Activated T-cell treated with anti-CD3 and anti-CD28 coated beads, Interleukin-2, amount 50 U/mL, for 4 hours (primary cell): ENCODE results near the gene GADD45B. TPM values are rescaled to one million over a fixed set of nuclear protein-coding genes. Genes with fewer than 3 reads are reported as not detected.
"Not testable (repeated sequence)": the region's sequence is repeated elsewhere in the genome, so short reads cannot be mapped to it uniquely, and the experiment has no call there.

ENCODE experiments used
- ATAC-seq, 2 donors: fragments of 200-7000 bp; cut with Tn5 transposase; one replicate each; pipeline ENCODE4 v1.10.0; 2021
- DNase-seq: peaks from one replicate; pipeline ENCODE4 v3.0.0-alpha.2; 2020
- H3K27me3 Mint-ChIP-seq: one replicate; pipeline ENCODE4 v1.8.0; 2021; ENCODE audit warnings: low read depth, mixed read lengths
- H3K36me3 Mint-ChIP-seq: one replicate; pipeline ENCODE4 v1.8.0; 2022; ENCODE audit warnings: mixed read lengths; ENCODE audit not compliant: insufficient read depth
- H3K4me1 Mint-ChIP-seq: one replicate; pipeline ENCODE4 v1.8.0; 2021; ENCODE audit warnings: low read depth, mixed read lengths
- H3K4me3 Mint-ChIP-seq: one replicate; pipeline ENCODE4 v1.8.0; 2021; ENCODE audit warnings: mild to moderate bottlenecking, moderate library complexity, mixed read lengths
- H3K9me3 Mint-ChIP-seq: one replicate; pipeline ENCODE4 v1.8.0; 2021; ENCODE audit warnings: mixed read lengths
- total RNA-seq, 3 donors: library from RNA; stranded (reverse); gene quantifications; one replicate each; pipeline ENCODE4 v1.2.1, GENCODE V29; 2021

The GADD45B gene
- total RNA-seq, 3 donors from 2014 or later, result 67.4 to 75.5 (median 72.8) TPM

GRCh38 chr19:2518856-2519255 is 42.9 kb downstream of the GADD45B start:
- H3K9me3 Mint-ChIP-seq, ATAC-seq, H3K27me3 Mint-ChIP-seq, H3K4me3 Mint-ChIP-seq, H3K4me1 Mint-ChIP-seq, DNase-seq, H3K36me3 Mint-ChIP-seq: not testable (repeated sequence)

GRCh38 chr19:2519482-2519881 is 43.6 kb downstream of the GADD45B start:
- peaks cover 5% of the 10 kb centered on the region for H3K4me1 Mint-ChIP-seq
- H3K9me3 Mint-ChIP-seq, result no peaks in the 10 kb centered on the region
- no peaks in the 10 kb centered on the region for H3K27me3 Mint-ChIP-seq
- ATAC-seq, result no peak
- DNase-seq, result no peak
- H3K36me3 Mint-ChIP-seq, result no peaks in the 10 kb centered on the region
- H3K4me3 Mint-ChIP-seq, result no peak overlapping the region

DNA sequence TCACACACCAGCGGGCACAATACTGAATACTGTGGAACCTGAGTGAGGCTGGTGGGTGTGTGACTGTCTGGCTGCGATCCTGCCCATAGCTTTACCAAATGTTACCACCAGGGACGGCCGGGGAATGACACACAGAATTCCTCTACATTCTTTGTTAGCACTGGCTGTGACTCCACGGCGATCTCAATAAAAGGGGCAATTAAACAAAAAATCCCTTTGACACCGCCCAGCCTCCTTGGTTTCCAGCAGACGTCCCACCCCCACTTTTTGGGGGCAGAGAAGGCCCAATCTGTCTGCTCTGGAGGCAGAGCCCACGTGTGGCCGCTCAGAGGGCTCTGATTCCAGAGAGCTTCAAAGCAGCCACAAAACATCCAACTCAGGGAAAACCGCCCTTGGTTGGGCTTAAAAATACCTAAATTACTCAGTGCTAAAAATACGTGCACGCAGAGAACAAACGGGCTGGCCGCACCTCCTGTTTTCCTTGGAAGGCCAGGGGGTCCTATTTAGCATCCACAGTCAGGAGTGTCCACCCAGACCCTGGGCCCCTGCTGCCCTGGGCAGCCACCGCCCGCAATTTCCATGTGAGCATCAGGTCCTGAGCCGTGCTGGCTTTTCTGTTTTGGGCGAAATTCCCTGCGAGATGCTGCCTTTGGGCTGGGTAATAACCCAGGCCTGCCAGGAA is 47.8 kb downstream of the GADD45B start:
- no peaks in the 10 kb centered on the region for H3K9me3 Mint-ChIP-seq
- no peaks in the 10 kb centered on the region for H3K36me3 Mint-ChIP-seq
- H3K4me1 Mint-ChIP-seq, result no peaks in the 10 kb centered on the region
- no peaks in the 10 kb centered on the region for H3K27me3 Mint-ChIP-seq
- ATAC-seq (no peak), DNase-seq (no peak)
- no peak overlapping the region for H3K4me3 Mint-ChIP-seq

DNA sequence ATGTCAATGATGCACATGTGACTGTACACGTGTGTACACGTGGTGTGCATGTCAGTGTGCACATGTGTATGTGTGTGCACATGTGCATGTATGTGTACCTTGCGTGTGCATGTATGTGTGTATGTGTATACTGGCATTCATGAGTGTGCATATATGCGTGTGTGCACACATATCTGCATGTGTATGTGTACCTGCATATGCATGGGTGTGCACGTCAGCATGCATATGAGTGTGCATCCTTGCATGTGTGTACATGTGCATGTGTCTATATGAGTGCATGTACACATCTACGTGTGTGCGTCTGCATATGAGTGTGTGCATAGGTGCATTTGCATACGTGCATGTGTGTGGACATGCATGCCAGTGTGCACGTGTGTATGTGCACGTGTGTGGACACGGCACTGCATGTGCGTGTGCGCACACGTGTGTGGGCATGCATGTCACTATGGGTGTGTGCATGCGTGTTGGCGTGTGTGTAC is 48.5 kb downstream of the GADD45B start:
- DNase-seq, result no peak
- Mint-ChIP-seq H3K27me3 (no peaks in the 10 kb centered on the region), H3K36me3 (no peaks in the 10 kb centered on the region), H3K9me3 (no peaks in the 10 kb centered on the region), H3K4me1 (no peaks in the 10 kb centered on the region), H3K4me3 (no peak overlapping the region)
- no peak for ATAC-seq

DNA sequence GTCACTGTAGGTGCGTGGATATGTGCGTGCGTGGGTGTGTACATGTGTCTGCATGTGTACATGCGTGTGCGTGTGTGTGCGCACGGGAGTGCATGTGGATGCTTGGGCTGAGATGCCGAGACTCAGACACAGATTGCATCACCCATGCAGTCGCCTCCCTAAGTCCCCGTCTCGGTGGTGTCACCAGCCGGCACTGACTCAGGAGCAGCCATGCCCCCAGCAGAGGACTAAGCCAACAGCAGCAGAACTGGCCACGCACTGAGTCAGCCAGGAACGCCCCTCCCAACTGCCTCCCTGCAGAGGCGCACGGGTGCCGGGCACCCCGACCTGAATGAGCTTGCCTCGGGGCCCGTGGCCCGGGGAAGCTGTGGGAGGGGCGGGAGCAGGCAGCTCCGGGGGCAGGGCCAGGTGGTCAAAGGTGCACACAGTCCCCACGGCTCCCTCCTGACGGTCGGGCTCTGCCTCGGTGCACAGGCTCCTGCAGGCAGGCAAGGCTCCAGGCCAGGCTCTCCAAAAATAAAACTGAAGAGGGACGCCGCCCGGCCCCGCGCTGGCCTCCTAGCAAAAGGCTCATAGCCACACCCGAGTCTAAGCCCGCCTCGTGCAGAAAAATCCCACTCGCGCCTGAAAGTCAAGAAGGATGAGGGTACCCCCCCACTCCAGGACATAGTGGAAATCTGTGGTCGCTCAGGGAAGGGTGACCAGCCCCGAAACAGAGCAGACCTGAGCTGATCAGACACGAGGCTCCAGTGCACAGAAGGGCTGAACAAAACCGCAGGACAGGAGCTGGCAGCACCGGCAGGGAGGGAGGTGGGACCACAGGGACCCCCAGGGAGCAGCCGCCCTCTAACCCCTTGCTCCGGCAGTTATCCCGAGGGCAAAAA is 49.2 kb downstream of the GADD45B start:
- Mint-ChIP-seq H3K36me3 (no peaks in the 10 kb centered on the region), H3K4me3 (no peak overlapping the region), H3K9me3 (no peaks in the 10 kb centered on the region), H3K4me1 (no peaks in the 10 kb centered on the region), H3K27me3 (no peaks in the 10 kb centered on the region)
- no peak for DNase-seq
- ATAC-seq, result no peak

GRCh38 chr19:2527171-2527570 is 51.2 kb downstream of the GADD45B start:
- ATAC-seq (no peak), DNase-seq (no peak)
- peaks cover under 1% of the 10 kb centered on the region for H3K4me1 Mint-ChIP-seq
- H3K4me3 Mint-ChIP-seq, result no peak overlapping the region
- no peaks in the 10 kb centered on the region for H3K36me3 Mint-ChIP-seq
- H3K9me3 Mint-ChIP-seq, result no peaks in the 10 kb centered on the region
- no peaks in the 10 kb centered on the region for H3K27me3 Mint-ChIP-seq

- no peak for DNase-seq
- Mint-ChIP-seq H3K4me1 (peaks cover 3% of the 10 kb centered on the region), H3K36me3 (no peaks in the 10 kb centered on the region), H3K4me3 (no peak overlapping the region), H3K9me3 (no peaks in the 10 kb centered on the region), H3K27me3 (no peaks in the 10 kb centered on the region)
- ATAC-seq, result no peak
Observed at GRCh38 chr19:2527686-2528085, 51.8 kb downstream of the GADD45B start.

Other genes starting within 250 kb of the GADD45B start
- 10 to 100 TPM; 69.0 to 92.2 (median 71.4) TPM for gene PLEKHJ1, start 239.8 kb upstream of the GADD45B start, total RNA-seq
- gene SF3A2, start 239.3 kb upstream of the GADD45B start, total RNA-seq, result 100 to 1,000 TPM; 174 to 195 (median 179) TPM
- gene AMH, start 226.8 kb upstream of the GADD45B start, total RNA-seq, result 1 to 10 TPM; 3.9 to 9.4 (median 5.8) TPM
- gene JSRP1, start 219.7 kb upstream of the GADD45B start, total RNA-seq, result under 1 TPM; 0.63 to 0.95 (median 0.89) TPM
- under 1 TPM in 1 of 3 donors, not detected in 2; 0.11 TPM for gene PEAK3, start 194.0 kb upstream of the GADD45B start, total RNA-seq
- gene LINGO3, start 168.0 kb upstream of the GADD45B start, total RNA-seq, result not detected
- 100 to 1,000 TPM; 275 to 313 (median 307) TPM for gene LSM7, start 147.5 kb upstream of the GADD45B start, total RNA-seq
- gene SPPL2B, start 147.4 kb upstream of the GADD45B start, total RNA-seq, result 10 to 100 TPM; 42.1 to 45.3 (median 42.2) TPM
- not detected for gene TMPRSS9, start 115.9 kb upstream of the GADD45B start, total RNA-seq
- 100 to 1,000 TPM; 273 to 326 (median 286) TPM for gene TIMM13, start 48.5 kb upstream of the GADD45B start, total RNA-seq
- gene LMNB2, start 19.2 kb upstream of the GADD45B start, total RNA-seq, result 10 to 100 TPM; 90.9 to 98.3 (median 92.0) TPM
- gene GNG7, start 226.6 kb downstream of the GADD45B start, total RNA-seq, result under 1 TPM; 0.33 to 0.55 (median 0.48) TPM
- gene DIRAS1, start 245.2 kb downstream of the GADD45B start, total RNA-seq, result under 1 TPM; 0.13 to 0.27 (median 0.20) TPM